ENCODE measurements around the gene WFDC12.

WFDC12 gene

DNA sequence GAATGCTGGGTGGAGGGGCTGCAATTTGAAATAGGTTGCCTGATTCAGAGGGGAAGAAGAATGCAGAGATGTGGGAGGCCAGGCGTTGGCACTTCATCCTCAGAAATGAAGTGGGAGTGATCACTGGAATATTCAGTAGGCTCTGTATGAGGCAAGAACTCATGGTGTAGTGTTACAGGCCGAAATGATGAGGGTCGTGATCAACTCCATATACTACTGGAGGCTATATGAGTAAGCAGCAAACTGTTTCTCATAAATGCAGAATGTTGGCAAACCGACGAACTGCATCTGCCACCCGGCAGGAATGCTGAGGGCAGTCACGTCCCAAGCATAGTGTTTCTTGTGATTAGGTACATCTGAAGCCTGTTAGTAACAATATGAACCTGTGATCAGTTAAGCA is 36.0 kb downstream of the WFDC12 start:
- DNase-seq: no peak

DNA sequence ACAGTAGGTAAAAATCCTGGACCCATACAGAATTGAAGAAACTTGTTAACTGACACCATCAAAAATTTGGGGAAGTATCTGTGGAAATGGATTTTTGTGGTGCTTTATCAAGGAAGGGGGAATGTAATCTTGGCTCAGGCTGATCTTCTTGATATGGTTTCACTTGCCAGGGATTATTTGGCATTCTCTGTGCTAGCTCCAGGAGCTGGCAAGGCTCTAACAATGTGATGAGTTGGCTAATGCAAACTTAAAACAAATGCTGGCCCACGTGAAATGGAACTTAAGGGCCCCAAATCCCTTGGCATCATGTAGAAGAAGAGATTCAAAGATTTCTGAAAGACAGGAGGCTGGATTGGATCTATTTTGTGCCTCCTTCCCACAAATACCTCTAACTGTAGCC is 36.5 kb downstream of the WFDC12 start:
- no peak for DNase-seq

DNA sequence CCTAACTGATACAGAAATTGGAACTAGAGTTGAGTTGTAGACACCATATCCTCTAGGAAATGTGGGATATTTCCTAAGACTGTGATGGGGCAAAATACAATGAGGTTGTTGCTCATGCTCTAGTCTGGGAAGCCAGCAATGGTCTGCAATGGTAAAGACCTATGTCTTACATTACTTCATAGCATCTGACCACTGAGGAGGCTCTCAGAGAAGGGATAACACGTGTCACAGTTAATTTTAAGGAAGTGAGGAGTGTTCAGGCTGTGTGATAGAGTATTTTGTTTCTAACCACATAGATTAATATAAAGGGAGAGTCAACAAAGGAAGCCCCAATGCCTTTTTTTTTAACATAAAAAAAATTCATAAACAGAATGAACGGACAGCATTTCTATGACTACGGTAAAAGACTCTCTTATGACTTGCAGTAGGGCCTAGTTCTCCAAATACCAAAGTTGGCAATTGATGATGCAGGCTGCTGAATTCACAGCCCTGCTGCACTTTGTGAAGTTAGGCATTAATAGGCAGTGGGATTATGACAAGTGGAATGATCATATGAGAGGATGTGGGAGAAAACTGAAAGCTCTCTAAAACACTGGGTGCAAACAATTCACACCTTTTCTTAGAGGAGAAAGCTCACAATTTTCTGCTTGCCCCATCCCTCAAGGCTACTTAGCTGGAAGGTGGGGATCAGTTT is 37.0 kb downstream of the WFDC12 start:
- no peak for DNase-seq

DNA sequence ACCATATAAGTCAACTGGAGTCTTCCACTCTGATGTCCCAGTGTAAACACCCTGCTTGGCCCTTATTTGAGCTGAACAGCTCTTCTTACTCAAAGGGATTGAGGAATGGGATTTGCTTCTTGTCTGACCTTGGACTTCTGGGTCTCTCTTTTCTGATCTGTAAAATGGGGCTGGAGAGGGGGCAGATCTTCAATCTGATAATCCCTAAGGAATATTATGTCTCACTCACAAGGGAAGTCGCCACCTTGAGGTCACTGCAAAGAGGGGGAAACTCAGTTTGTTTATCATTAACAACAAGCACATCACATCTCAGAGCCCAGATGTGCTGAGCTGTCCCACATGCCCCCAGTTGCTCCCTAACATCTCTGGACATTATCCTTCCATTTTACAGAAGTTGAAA is 38.4 kb downstream of the WFDC12 start:
- DNase-seq: no peak

DNA sequence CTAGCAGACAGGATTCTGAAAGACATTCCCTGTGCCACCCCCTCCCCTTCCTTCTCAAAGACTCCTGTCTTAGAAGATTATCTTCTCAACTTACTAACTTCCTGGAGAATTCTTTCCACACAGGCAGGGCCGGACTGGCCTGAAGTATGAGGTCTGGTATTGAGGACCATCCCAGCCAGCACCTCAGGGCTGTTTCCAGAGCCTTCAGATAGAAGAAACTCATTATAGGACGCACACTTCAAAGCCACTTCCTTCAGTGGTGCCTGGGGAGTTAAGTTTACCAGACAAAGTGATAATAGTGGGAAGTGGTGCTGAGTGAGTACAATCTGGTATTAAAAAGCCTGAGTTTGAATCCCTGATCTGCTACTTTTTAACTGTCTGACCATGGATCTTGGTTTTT is 39.0 kb downstream of the WFDC12 start:
- no peak for DNase-seq

DNA sequence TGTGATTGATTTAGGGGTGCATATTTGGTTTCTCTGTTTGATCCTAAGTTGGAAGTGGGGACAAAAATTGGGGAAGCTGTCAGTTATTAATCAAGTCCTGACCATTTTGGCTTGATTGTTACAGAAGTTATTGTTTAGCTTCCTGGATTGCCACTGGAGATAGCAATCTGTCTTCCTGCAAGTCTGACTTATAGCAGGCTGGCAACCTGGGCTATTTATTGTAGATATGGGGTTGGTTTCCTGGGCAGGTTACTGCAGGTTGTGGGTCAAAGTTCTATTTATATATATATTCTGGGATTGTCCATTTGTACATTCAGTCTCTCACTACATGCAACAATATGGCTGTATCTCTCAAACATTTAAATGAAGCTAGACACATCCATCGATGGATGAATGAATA is 41.1 kb downstream of the WFDC12 start:
- DNase-seq: no peak

DNA sequence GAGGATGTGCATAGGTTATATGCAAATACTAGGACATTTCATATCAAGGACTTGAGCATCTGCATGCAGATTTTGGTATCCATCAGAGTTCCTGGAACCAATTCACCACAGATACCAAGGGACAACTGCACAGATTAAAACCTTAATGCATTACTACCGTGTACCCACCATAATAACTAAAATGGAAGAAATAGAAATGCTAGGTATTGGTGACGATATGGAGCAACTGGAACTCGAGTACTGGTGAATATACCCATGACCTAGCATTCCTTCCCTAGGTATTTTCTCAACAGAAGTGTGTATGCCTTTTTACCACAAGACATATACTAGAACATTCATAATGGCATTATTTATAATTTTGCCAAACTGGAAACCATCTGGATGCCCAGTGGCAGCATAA is 41.8 kb downstream of the WFDC12 start:
- DNase-seq: no peak

DNA sequence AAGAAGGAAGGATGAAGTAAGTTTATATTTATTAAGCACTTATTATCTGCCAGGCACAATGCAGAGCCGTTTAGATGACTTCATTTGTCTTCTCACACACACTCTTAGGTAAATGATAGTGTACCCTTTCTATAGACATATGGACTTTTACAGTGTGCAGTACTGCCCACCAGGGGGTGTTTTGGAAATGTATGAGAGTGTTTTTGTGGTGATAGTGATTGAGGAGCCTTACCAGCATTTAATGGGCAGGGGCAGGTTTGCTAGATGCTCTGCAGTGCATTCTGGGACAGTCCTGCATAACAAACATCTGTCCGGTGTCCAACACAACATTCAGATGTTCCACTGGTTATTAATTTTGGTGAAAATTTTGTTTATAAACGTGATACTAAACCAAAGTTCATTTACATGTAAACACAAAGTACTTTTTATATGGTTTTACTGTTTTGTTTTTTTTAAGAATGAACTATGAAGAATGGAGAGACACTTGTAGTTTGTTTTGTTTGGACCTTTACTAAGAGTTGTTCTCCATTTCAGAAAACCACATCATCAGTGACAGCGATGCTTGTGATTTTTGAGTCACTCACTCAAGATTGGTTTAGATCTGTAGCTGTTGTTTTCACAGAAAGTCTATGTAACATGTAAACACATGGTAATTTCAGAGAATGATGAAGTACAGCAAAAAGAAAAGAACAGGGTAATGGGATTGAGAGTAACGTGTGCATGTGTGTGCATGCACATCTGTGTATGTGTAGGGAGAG is 43.2 kb downstream of the WFDC12 start:
- no peak for DNase-seq

DNA sequence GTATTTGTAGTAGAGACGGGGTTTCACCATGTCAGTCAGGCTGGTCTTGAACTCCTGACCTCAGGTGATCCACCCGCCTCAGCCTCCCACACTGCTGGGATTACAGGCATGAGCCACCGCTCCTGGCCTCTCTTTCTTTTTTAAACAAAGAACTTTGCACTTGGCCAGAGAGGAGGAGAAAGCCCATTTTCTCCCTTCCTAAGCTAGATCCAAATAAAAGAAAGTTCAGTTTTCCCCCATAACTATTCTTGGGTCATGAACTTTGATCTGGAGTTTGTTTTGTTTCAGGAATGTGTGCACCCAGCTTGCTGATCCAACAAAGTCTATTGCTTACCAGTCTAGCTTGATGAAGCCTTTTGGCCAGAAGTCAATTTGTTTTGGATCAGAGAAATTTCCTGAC is 46.7 kb downstream of the WFDC12 start:
- no peak for DNase-seq

All from 8988T (cell line).